Ishikawa (cell line): Measurements from ENCODE around the gene GRID1.

Experiments
- CEBPB ChIP-seq: IDR thresholded peaks from 2 replicates; pipeline ENCODE4 v1.6.1; 2012
- CREB1 ChIP-seq: IDR thresholded peaks from 2 replicates; pipeline ENCODE4 v1.6.1; 2012; ENCODE audit warnings: low read depth
- EGR1 ChIP-seq: IDR thresholded peaks from 2 replicates; pipeline ENCODE4 v1.6.1; 2012
- EP300 ChIP-seq: IDR thresholded peaks from 2 replicates; pipeline ENCODE4 v1.6.1; 2012; ENCODE audit warnings: borderline replicate concordance
- FOXM1 ChIP-seq: IDR thresholded peaks from 2 replicates; pipeline ENCODE4 v1.6.1; 2012; ENCODE audit warnings: low read depth, borderline replicate concordance
- MAX ChIP-seq: IDR thresholded peaks from 2 replicates; pipeline ENCODE4 v1.6.1; 2012
- NFIC ChIP-seq: IDR thresholded peaks from 2 replicates; pipeline ENCODE4 v1.6.1; 2012
- RAD21 ChIP-seq: IDR thresholded peaks from 2 replicates; pipeline ENCODE4 v1.6.1; 2012; ENCODE audit warnings: low read depth
- REST ChIP-seq: IDR thresholded peaks from 2 replicates; pipeline ENCODE4 v1.6.1; 2012; ENCODE audit warnings: low read depth, mild to moderate bottlenecking
- TAF1 ChIP-seq: IDR thresholded peaks from 2 replicates; pipeline ENCODE4 v1.6.1; 2012; ENCODE audit warnings: low read depth, mild to moderate bottlenecking
- TCF12 ChIP-seq: IDR thresholded peaks from 2 replicates; pipeline ENCODE4 v1.6.1; 2012; ENCODE audit warnings: low read depth
- TEAD4 ChIP-seq: IDR thresholded peaks from 2 replicates; pipeline ENCODE4 v1.6.1; 2012
- USF1 ChIP-seq: IDR thresholded peaks from 2 replicates; pipeline ENCODE4 v1.6.1; 2012
- YY1 ChIP-seq: IDR thresholded peaks from 2 replicates; pipeline ENCODE4 v1.6.1; 2012; ENCODE audit warnings: low read depth
- ZBTB7A ChIP-seq: IDR thresholded peaks from 2 replicates; pipeline ENCODE4 v1.6.1; 2012; ENCODE audit warnings: low read depth

The GRID1 gene

GRCh38 chr10:86130041-86130440, 236.6 kb downstream of the GRID1 start:
- TF ChIP-seq TAF1 (no peak), TCF12 (no peak), CREB1 (no peak), EGR1 (no peak), YY1 (no peak), REST (no peak), NFIC (no peak), ZBTB7A (no peak), MAX (no peak)

- TF ChIP-seq CREB1 (no peak), YY1 (no peak), EGR1 (no peak), EP300 (no peak), TAF1 (no peak), USF1 (no peak), NFIC (no peak), ZBTB7A (no peak), CEBPB (no peak), TEAD4 (no peak), REST (no peak), FOXM1 (no peak), TCF12 (no peak), RAD21 (no peak), MAX (no peak)
Observed at GRCh38 chr10:86128360-86128759, 238.2 kb downstream of the GRID1 start.

- no peak for TF ChIP-seq REST
- TF ChIP-seq NFIC = no peak
- TF ChIP-seq FOXM1 = no peak
- no peak for TF ChIP-seq EP300
- TF ChIP-seq USF1 = no peak
- no peak for TF ChIP-seq MAX
- TF ChIP-seq TCF12 = no peak
- TF ChIP-seq ZBTB7A = no peak
- no peak for TF ChIP-seq RAD21
- no peak for TF ChIP-seq CEBPB
- TF ChIP-seq EGR1 = no peak
- no peak for TF ChIP-seq TAF1
- TF ChIP-seq YY1 = no peak
- TF ChIP-seq TEAD4 = no peak
- no peak for TF ChIP-seq CREB1
Observed at GRCh38 chr10:86127274-86127819, 239.2 kb downstream of the GRID1 start.

- TF ChIP-seq FOXM1 (no peak), CREB1 (no peak), ZBTB7A (no peak)
Observed at GRCh38 chr10:86124734-86125133, 241.9 kb downstream of the GRID1 start.
